ENCODE results near the gene SETD3.

- TF ChIP-seq, protein P1, sequence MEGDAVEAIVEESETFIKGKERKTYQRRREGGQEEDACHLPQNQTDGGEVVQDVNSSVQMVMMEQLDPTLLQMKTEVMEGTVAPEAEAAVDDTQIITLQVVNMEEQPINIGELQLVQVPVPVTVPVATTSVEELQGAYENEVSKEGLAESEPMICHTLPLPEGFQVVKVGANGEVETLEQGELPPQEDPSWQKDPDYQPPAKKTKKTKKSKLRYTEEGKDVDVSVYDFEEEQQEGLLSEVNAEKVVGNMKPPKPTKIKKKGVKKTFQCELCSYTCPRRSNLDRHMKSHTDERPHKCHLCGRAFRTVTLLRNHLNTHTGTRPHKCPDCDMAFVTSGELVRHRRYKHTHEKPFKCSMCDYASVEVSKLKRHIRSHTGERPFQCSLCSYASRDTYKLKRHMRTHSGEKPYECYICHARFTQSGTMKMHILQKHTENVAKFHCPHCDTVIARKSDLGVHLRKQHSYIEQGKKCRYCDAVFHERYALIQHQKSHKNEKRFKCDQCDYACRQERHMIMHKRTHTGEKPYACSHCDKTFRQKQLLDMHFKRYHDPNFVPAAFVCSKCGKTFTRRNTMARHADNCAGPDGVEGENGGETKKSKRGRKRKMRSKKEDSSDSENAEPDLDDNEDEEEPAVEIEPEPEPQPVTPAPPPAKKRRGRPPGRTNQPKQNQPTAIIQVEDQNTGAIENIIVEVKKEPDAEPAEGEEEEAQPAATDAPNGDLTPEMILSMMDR (optimal IDR thresholded peaks at IDR 0.05 in 1 of 3, IDR thresholded peaks at IDR 0.05 in 1 of 3, conservative IDR thresholded peaks at IDR 0.05 in 1 of 3; ENCODE audit: extremely low read depth in 1 of 3, insufficient read depth in 2 of 3, low read length in 3 of 3), result no peak
- no peak for TF ChIP-seq EZH2 (IDR thresholded peaks at IDR 0.05; ENCODE audit: low read length)
Measured at GRCh38 chr14:99445931-99446330, 34.7 kb downstream of the SETD3 start.

Measured in keratinocyte (primary cell).